NB4 (cell line): ENCODE results near the gene NAALADL2.
"Not testable (repeated sequence)": the region's sequence is repeated elsewhere in the genome, so short reads cannot be mapped to it uniquely, and the experiment has no call there.

Experiments
- DNase-seq: peaks from one replicate; pipeline ENCODE4 v3.0.0; 2010; ENCODE audit warnings: low read depth
- H3K4me3 ChIP-seq: one replicate; pipeline ENCODE4 v1.5.1; 2011; ENCODE audit warnings: mild to moderate bottlenecking, low read depth, low read length, moderate library complexity
- MYC ChIP-seq: IDR thresholded peaks from 2 replicates; pipeline ENCODE4 v1.6.1; 2011; ENCODE audit warnings: low read depth, low read length
- POLR2A ChIP-seq: IDR thresholded peaks from 2 replicates; pipeline ENCODE4 v1.6.1; 2011; ENCODE audit warnings: mild to moderate bottlenecking; ENCODE audit not compliant: insufficient read length; ENCODE audit errors: extremely low read depth
- TF ChIP-seq, protein P1 (sequence below): IDR thresholded peaks from 2 replicates; pipeline ENCODE4 v1.6.1; 2011; ENCODE audit warnings: low read depth, low read length
- TF ChIP-seq, protein P2 (sequence below): IDR thresholded peaks from one replicate; pipeline ENCODE4 v1.5.1; 2012; ENCODE audit warnings: low read depth, low read length

Gene NAALADL2

DNA sequence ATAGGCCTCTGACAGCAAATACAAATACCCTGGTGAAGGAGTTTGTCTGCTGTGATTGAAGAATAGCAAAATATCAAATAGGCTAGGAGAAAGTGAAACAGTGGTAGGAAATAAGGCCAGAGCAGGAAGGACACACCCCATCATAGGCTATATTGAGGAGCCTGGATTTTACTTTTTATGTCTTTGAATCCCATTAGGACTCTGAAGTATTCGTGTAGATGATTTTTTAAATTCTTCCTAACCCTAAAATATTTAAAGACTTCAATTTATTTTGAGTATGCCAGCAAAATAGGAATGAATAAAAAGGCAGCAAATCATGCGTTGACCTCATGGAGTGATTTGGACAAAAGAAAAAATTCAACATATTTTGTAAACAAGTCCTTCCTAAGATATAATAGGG, 562.8 kb downstream of the NAALADL2 start:
- TF ChIP-seq POLR2A: no peak
- TF ChIP-seq, protein P1, sequence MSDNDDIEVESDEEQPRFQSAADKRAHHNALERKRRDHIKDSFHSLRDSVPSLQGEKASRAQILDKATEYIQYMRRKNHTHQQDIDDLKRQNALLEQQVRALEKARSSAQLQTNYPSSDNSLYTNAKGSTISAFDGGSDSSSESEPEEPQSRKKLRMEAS: no peak
- TF ChIP-seq, protein P2, sequence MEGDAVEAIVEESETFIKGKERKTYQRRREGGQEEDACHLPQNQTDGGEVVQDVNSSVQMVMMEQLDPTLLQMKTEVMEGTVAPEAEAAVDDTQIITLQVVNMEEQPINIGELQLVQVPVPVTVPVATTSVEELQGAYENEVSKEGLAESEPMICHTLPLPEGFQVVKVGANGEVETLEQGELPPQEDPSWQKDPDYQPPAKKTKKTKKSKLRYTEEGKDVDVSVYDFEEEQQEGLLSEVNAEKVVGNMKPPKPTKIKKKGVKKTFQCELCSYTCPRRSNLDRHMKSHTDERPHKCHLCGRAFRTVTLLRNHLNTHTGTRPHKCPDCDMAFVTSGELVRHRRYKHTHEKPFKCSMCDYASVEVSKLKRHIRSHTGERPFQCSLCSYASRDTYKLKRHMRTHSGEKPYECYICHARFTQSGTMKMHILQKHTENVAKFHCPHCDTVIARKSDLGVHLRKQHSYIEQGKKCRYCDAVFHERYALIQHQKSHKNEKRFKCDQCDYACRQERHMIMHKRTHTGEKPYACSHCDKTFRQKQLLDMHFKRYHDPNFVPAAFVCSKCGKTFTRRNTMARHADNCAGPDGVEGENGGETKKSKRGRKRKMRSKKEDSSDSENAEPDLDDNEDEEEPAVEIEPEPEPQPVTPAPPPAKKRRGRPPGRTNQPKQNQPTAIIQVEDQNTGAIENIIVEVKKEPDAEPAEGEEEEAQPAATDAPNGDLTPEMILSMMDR: no peak
- TF ChIP-seq MYC: no peak

DNA sequence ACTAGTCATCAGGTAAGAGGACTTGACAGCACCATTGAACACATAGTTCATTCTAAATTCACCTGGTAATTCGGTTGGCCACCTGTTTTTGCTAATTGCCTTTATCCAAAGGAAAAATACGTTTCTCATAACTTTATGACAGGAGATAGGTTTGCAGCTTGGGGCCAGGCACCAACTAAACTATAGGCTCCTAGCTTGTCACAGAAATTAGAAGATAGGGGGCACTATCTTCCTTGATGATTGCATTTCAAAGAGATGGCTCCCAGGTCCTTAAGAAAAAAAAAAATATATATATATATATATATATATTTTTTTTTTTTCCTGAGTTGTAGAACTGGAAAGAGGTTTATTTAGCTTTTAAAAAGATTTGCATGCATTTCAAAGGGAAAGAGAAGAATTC, 563.6 kb downstream of the NAALADL2 start:
- no peak overlapping the region for H3K4me3 ChIP-seq
- TF ChIP-seq POLR2A: no peak
- no peak for TF ChIP-seq MYC
- TF ChIP-seq, protein P2: no peak
- TF ChIP-seq, protein P1: no peak
- no peak for DNase-seq

More for the DNA sequence above, 562.8 kb downstream of the NAALADL2 start:
- no peak overlapping the region for H3K4me3 ChIP-seq
- DNase-seq: no peak

DNA sequence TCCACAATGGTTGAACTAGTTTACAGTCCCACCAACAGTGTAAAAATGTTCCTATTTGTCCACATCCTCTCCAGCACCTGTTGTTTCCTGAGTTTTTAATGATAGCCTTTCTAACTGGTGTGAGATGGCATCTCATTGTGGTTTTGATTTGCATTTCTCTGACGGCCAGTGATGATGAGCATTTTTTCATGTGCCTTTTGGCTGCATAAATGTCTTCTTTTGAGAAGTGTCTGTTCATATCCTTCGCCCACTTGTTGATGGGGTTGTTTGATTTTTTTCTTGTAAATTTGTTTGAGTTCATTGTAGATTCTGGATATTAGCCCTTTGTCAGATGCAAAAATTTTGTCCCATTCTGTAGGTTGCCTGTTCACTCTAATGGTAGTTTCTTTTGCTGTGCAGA, 564.7 kb downstream of the NAALADL2 start:
- not testable (repeated sequence) for H3K4me3 ChIP-seq, DNase-seq

DNA sequence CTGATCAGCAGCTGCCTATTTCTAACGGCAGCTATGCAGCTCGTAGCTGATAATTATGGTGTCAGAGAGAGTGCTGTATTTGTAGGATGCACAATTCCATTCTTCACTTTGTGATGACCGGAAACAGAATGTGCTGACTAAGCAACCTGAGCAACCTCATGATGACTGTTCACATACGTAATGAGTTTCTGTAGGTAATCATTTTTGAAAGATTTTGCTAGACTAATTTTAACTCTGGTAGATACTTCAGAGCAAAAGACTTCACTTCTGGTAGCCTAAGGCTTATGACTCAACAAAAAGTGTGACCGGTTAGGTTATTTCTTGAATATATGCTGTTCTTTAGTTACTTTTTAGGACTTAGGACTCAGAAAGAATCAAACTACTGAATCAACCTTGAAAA, 567.7 kb downstream of the NAALADL2 start:
- no peak for DNase-seq
- H3K4me3 ChIP-seq: no peak overlapping the region
- no peak for TF ChIP-seq POLR2A
- no peak for TF ChIP-seq MYC
- TF ChIP-seq, protein P1: no peak
- TF ChIP-seq, protein P2: no peak

DNA sequence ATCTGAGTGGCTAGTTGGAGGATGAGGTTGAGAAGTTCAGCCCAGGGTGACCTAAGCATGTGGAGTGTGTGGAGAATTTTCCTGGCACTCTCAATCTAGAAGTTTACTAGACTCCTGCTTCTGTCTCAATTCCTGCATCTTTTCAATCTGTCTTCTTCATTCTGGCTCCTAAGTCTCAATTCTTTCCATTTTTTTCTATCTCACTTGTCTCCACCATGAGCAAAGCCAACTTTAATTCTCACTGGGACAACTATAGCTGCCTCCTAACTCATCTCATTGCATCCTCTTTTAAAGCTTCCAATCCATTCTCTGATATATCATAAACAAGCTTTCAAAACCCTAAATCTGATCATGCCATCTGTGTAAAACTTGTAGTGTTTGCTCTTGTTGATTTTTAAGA, 569.3 kb downstream of the NAALADL2 start:
- H3K4me3 ChIP-seq: no peak overlapping the region
- no peak for DNase-seq
- no peak for TF ChIP-seq MYC
- TF ChIP-seq, protein P2: no peak
- TF ChIP-seq, protein P1: no peak
- TF ChIP-seq POLR2A: no peak

DNA sequence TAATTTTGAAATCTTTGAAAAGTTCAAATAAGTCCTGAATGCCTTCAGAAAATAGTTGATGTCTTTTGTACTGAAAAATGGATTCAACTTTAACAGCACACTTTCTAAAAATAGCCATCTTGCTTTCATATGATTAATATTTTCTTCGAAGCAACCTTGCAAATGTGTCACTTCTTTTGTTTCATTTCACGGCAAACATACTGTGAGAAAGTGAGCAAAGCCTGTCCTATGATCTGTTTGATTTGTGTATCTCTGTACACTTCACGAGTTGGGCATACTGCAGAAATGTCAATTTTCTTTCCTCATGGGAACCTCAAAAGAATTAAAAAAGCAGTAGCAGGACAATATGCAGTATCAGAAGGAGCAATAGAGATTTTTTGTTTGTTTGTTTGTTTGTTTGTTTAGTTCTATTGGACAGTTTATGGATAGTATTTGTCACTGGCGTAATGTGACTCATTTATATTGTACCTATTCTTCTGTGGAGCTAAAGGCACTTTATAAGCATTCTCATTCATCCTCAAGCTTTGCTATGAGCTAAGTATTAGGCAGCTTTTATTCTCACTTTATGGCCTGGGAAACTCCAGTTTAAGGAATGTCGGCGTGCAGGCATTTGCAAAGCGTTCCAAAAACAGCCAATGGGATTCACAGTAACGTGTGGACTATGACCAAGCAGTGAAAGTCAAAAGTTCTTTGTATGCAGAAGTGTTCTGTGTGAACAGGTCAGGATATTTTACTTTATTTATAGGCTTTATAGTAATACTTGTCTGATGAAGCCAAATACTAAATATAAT, 572.0 kb downstream of the NAALADL2 start:
- TF ChIP-seq POLR2A (no peak), MYC (no peak)
- TF ChIP-seq, protein P1: no peak
- TF ChIP-seq, protein P2: no peak

More for the DNA sequence above, 572.0 kb downstream of the NAALADL2 start:
- no peak for DNase-seq
- H3K4me3 ChIP-seq: no peak overlapping the region
